Hepatic stellate cell (primary cell): ENCODE data around the gene RASA3.
"Not testable (repeated sequence)": the region's sequence is repeated elsewhere in the genome, so short reads cannot be mapped to it uniquely, and the experiment has no call there.

Experiments
- DNase-seq: peaks from one replicate; pipeline ENCODE4 v3.0.0; 2011; ENCODE audit warnings: low spot score

Gene RASA3

DNA sequence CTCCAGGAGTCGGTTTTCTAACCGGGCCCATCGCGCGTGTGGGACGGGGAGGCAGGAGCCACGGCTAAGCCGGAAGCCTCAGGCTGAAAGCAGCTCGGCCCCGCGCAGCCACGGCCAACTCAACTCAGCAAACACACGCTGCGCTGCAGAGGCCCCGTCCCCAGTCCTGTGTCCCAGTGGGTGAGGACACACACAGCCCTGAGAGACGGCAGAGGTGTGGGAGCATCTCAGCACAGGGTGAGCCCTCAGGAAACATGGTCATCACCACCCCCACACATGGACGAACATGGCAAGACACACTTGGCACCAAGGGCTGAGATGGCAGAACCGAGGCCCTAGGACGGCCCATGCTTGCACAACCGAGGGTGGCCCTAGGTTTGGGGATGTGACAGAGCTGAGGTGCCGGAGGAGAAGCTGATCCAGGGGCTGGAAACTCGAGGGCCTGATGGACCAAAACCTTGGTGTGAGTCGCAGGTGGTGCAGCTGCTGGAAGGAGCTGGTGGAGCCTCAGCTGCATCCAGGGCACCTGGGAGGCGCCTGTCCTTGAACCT is 129.6 kb downstream of the RASA3 start:
- no peak for DNase-seq

DNA sequence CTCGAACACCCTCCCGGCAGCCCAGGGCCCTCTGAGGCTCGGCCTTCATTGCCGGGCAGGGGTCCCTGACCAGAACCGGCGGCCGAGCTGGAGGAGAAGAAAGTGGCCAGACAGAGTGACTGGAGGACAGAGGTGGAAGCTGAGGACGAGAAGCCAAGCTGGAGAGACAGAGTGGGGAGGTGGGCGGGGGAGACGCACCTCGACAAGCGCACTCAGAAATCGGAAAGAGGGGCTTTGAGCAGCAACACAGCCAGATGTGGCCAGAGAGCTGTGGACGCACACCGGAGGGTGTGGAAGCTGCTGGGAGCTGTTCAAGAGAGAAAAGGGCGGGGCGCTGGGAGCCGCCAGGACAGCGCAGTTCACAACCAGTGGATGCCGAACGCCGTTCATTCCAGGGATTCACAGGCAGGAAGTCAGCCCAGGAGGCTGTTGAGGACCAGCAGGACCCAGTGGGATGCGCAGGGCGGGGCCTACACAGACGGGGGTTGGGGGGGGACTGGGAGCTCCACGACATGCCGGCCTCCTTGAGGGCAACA is 130.3 kb downstream of the RASA3 start:
- no peak for DNase-seq

DNA sequence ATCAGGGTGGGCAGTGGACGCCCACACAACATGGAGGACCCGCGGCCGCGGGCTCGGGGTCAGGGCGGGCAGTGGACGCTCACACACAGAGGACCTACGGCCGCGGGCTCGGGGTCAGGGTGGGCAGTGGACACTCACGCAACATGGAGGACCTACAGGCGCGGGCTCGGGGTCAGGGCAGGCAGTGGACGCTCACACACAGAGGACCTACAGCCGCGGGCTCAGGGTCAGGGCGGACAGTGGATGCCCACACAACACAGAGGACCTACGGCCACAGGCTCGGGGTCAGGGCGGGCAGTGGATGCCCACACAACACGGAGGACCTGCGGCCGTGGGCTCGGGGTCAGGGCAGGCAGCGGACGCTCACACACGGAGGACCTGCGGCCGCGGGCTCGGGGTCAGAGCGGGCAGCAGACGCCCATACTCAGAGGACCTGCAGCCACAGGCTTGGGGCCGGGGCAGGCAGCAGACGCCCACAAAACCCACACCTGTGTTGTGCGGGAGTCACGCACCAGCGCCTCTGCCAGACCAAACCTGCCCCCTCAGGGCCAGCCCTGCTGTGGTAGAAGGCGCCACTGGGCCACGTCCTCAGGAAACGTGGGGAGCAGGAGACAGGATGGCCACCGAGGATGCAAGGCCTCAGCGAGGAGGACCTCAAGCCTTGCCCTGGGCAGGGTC is 131.0 kb downstream of the RASA3 start:
- no peak for DNase-seq

DNA sequence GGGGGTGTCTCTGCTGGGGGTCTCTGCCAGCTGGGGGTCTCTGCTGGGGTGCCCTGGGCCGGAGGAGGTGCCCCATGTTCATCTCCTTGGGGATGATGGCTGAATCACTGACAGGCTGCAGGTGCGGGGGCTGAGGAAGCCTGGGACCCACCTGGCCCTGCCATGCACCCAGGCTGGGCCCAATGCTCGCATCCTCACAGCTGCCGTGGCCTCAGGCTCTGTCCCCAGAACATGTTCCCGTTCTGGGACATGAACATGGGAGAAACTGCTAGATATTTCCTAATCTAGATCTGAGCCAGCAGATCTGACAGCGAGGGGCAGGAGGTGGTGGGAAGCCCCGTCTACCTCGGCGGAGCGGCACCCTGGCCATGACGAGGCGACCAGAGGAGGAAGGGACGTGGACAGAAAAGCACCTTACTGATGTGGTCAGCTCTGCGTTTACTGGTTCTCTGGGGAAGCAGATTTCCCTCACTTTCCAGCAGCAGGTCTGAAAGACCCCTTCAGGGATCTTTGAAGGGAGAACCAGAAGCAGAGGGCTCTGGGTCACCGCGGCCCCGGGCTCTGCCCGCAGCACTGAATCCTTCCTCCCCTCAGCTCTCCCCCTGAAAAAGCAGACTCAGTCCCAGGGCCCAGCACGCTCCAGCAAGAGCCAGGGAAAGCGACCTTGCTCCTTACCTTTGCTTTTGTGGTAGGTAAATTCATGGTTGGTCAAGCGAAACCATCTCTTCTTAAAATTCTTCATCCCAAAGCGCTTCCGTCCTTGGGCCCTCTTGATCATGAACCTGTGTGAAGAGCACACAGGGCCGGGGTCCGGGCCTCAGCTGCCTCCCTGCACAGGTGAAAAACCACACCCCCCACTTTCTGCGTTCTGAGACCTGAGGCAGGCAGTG is 132.0 kb downstream of the RASA3 start:
- no peak for DNase-seq

DNA sequence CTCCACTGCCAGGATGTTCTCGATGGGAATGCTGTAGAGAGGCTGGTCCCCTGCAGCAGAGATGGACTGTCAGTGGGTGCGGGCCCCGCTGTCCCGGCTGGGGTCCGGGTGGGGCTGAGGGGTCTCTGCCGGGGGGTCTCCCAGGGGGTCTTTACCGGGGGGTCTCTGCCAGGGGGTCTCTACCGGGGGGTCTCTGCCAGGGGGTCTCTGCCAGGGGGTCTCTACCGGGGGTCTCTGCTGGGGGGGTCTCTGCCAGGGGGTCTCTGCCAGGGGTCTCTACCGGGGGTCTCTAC is 132.9 kb downstream of the RASA3 start:
- DNase-seq, result no peak

DNA sequence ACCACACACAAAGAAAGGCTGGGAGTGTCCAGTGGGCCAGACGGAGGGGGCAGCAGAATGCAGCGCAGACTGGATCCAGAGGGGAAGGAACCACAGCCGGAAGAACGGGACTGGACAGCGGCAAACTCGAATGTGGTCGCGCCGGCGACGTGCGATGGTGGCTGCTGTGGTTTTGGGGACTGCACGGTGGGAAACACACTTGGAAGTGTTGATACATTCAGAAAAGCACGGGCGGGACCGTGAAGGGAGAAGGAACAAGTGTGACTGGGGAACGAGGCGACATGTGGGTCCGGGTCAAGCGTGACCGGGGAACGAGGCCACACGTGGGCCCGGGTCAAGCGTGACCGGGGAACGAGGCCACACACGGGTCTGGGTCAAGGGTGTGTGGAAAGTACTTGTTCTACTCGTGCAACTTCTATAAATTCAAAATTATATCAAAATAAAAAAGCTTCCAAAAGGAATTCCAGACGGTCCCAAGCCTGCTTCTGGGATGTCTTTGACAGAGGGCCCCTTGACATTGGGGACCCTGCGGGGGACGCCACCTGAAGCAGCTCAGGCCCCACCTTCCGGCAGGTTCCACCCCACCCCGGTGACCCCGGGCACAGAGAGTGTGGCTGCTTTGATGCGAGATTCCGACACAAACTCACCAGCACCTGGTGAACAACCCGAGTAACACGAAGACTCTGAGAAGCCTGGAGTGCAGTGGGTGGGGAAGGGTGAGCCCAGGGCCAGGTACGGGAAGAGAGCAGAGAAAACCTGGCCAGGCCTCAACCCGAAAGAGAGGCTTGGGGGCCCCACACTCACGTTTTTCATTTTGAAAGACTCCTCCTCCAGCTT is 133.4 kb downstream of the RASA3 start:
- no peak for DNase-seq

- peak; percentile 63 for DNase-seq
These were observed 134.3 kb downstream of the RASA3 start for GRCh38 chr13:113997845-113998751.

GRCh38 chr13:113996912-113997745 is 135.3 kb downstream of the RASA3 start:
- no peak for DNase-seq

DNA sequence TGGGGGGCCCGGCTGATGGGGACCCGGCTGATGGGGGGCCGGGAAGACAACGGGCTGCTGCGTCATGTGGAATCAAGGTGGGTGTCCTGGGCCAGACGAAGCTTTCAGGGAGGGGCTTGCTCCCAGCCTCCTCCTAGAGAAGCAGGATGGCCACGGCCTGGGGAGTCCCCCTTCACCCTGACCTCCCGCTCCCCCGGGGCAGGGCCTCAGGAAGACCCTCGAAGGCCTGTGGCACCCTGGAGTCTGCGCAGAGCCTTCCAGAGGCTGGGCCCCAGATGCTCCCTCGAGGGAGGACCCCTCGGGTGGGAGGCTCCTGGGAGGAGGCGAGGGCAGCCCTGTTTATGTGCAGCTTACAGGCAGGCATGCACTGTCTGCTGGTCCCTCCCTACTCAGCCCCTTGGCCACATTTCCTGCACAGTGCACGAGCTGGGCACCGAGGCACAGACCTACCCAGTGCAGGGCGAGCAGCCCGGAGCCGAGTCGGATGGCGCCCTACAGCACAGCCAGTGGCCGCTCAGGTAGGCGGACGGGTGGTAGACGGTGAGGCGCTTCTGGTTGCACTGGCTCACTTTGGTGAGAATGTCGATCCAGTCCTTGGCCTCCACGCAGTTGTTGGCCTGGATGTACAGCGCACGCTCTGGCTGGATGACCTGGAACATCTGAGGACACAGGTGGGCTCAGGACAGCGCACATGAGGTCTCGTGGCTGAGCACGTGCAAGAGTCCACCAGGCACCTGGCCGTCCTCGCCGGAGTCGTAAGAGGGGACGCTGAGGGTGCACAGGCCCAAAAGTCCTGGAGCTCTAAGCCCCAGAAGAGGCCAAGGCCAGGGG is 136.1 kb downstream of the RASA3 start:
- no peak for DNase-seq

DNA sequence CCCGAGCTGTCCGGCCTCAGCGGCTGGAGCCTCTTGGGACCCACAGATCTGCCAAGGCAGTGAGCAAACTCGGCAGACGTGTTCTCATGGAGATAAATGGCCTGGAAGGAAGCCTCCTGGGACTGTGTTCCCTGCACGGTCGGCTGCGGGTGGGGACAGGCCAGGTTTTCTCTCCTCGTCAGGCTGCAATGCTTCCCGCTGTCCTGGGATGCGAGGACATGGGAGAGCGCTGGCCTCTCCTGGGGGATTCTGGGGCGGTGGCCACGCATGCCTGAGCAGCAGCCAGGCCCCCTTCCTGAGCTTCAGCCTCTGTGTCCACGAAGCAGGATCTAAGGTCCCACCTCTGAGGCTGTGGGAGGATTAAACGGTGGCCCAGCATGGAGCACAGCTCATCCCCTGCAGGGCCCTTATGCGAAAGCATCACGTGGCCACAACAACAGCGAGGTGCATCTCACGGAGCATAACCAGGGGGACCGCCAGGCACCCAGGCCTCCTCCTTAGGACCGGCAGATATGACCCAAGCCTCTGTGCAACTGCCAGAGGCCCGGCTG is 137.3 kb downstream of the RASA3 start:
- DNase-seq, result no peak

DNA sequence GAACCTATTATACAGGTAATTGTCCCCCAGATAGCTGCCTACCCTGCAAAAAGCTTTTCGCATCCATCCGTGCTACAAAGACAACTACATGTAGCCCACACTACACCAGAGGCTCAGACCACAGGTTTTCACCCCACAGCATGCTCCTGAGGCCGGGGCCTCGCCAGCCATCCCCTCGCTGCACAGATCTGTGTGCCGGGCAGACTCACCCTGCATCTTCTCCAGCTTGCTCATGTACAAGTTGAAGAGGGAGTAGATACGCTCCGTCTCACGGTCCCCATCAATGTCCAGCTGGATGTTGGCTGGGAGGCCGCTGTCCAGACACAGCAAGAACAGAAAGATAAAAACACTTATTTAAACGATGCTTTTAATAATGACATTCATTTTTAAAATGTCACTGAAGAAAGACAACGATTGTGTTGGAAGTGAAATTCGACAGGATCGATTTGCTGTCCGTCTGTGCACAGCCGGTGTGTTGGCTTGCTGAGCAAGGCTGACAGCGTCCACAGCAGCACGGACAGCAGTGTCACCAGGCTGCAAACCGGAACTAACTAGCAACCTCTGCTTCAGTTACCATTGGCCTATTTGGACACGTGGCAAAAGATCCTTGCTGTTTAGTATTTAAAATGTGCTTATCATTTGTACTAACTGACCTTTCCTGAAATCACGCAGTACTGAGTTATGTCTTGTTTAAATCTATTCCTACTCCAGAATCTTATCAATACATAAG is 140.0 kb downstream of the RASA3 start:
- no peak for DNase-seq

DNA sequence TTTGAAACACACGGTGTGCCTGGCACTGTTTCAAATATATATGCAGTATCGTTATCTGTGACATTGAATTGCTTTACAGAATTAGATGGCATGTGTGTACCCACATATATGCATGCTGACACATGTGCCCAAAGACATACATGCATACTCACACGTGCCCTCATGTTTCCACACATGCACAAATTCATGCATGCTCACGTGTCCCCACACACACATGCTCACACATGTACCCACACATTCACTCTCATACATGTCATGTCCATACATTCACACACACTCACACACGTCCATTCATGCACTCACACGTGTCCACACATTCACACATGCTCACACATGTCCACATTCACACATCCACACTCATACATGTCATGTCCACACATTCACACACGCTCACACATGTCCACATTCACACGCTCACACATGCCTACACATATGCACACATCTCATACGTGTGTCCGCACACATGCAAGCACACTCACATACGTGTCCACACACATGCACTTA is 140.7 kb downstream of the RASA3 start:
- no peak for DNase-seq

- no peak for DNase-seq
These were observed 141.2 kb downstream of the RASA3 start for GRCh38 chr13:113991191-113991669.

GRCh38 chr13:113990321-113990837 is 142.0 kb downstream of the RASA3 start:
- no peak for DNase-seq

GRCh38 chr13:113989585-113990300 is 142.7 kb downstream of the RASA3 start:
- no peak for DNase-seq

DNA sequence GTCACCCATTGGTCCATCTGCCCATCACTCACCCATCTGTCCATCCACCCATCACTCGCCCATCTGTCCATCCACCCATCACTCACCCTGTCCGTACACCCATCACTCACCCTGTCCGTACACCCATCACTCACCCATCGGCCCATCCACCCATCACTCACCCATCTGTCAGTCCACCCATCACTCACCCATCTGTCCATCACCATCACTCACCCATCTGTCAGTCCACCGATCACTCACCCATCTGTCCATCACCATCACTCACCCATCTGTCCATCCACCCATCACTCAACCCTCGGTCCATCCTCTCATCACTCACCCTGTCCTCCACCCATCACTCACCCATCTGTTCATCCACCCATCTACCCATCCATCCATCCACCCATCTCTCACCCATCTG is 143.6 kb downstream of the RASA3 start:
- DNase-seq, result not testable (repeated sequence)

- DNase-seq, result no peak
These were observed 150.1 kb downstream of the RASA3 start for GRCh38 chr13:113982296-113982661.
